ENCODE measurements around the gene TPSG1.

The TPSG1 gene

DNA sequence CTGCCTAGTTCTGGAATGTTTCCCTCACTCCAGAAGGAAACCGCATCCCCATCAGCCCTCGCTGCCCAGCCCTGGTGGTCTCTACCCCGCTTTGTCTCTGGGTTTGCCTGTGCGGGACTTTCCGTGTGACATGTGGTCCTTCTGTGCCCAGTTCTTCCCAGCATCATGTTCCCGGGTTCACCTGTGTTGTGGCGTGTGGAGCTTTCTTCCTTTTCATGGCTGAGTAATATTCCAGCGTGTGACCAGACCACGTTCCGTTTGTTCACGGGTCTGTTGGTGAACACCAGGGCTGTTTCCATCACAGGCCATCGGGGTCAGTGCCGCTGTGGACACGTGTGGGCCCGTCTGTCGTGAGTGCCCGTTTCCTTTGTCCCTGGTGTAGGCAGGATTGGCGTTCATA, 40.1 kb downstream of the TPSG1 start:
- H3K4me3 ChIP-seq (ENCODE audit: low read length) = no peak overlapping the region
- DNase-seq (ENCODE audit: low read depth, low spot score) = no peak

DNA sequence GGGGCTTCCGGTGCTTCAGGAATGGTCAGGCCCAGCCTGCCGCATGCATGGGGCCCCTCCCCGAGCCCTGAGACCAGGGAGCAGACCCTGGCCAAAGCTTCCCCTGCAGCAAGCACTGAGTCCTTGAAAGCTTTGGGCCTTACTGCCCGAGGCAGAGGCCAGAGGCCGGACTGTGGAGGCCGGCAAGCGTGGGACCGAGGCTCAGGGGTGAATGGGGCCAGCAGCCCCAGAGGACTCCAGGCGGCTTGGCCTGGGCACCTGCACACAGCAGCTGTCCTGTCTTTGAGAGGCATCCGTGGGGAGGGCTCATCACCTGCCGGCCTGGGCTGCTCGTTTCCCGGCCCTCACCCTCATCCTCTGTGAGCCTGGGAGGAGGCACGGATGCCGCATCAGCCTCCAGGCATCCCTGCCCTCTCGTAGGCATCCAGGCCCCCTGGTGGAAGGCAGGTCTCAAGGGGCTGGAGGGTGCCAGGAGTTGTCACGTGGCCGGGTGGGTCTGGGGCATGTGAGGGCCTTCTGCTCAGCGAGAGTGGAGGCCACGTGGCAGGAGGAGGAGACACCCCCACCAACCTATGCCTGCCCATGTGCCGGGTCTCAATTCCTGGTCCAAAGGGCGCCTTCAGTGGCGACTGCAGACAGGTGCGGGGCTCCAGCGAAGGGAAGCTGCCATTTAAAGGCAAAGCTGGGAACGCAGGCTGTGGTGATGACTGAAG, 40.8 kb downstream of the TPSG1 start:
- no peak overlapping the region for H3K4me3 ChIP-seq (ENCODE audit: low read length)
- no peak for DNase-seq (ENCODE audit: low read depth, low spot score)

DNA sequence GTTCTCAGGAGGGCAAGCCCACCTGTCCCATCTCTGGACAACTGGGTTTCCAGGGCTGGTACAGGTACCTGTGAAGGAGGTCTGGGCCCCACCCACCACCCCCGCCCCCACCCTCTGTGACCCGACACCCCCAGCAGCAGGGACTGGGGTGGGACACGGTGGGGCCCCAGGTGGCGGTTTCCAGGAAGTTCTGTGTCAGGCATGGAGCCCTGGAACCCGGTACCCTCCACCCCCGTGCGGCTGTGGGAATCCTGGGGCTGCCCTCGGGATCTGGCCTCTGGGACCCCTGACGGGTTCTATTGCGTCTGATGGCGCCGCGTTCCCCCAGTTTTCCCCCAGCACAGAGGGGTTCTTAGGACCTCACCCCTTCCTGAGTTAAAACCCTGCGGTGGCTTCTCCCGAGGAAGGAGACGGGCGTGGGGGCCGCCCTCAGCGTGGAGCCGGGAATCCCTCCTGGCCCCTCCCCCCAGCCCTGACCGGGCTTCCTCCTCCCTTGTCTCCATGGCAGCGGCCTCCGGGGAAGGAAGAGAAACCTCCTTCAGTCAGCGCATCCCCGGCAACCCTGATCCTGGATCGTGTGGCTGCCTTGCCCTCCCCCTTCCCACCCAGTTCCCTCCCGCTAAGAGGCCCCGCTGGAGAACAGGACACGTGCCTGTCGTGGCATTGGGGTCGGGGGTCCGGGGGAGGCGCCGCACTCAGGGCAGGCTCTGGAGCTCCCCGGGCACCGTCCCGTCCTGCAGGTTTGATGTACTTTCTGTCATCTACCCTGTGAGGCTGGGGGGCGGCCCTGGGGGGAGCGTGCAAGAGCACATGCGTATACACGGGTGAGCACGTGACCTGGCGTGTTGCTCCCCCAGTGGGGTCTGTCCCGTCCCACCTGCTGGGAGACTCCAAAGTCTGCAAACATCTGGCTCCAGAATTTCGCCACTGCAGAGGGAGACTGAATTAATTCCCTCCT, 41.8 kb downstream of the TPSG1 start:
- no peak for DNase-seq (ENCODE audit: low read depth, low spot score)
- no peak overlapping the region for H3K4me3 ChIP-seq (ENCODE audit: low read length)

DNA sequence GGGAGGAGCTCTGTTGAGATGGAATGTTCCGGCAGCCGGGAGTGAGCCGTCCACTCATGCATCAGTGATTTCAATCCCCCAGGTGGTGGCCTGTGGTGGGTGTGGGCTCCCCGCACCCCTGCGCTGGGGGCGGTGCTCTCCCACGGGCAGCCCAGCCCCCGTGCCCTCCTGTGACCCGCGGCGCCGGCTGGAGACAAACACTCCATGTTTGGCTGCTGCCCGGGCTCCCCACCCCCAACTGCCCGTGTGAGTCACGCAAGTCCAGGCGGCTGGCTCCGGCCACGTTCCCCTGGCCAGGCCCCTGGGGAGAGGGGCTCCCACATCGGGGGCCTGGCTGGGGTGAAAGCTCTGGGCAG, 42.8 kb downstream of the TPSG1 start:
- DNase-seq (ENCODE audit: low read depth, low spot score) = no peak
- no peak overlapping the region for H3K4me3 ChIP-seq (ENCODE audit: low read length)

DNA sequence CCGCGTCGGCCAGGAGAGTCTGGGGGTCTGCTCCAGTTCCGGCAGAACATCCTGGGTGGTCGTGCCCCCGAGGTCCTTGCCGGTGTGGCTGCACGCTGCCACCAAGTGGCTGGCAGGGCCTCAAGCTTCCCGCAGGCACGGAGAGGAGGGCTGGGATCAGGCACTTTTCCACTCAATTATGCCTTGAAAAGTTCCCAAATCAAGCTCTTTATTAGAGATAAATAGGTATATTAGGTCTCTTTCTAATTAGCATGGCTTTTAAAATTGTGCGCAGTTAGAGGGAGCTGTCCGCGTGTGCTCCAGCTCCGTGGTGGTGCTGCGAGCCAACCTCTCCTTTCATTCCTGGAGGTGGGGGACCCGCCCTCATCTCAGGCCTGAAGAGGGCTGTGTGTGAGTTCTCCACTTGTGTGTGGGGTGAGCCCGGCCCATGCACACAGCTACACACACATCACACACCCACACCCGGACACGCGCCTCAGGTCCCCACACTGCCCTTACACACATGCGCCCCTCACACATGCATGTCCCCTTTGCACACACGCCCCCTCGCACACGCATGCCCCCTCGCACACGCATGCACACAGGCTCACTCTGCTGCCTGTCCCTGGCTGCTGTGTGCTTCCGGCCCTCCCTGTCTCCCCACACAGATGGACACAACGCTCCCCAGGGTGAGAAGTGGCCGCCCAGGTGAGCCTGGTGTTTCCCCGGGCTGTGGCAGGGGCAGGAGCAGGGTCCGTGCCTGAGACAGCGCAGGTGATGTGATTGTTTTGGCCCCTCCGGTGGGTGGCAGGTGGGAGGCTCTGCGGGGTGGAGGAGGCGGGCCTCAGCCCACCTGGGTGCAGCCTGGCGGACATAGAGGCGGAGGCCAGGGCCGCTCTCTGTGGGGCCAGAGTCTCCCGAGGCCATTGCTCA, 43.4 kb downstream of the TPSG1 start:
- H3K4me3 ChIP-seq (ENCODE audit: low read length) = no peak overlapping the region
- DNase-seq (ENCODE audit: low read depth, low spot score) = no peak

DNA sequence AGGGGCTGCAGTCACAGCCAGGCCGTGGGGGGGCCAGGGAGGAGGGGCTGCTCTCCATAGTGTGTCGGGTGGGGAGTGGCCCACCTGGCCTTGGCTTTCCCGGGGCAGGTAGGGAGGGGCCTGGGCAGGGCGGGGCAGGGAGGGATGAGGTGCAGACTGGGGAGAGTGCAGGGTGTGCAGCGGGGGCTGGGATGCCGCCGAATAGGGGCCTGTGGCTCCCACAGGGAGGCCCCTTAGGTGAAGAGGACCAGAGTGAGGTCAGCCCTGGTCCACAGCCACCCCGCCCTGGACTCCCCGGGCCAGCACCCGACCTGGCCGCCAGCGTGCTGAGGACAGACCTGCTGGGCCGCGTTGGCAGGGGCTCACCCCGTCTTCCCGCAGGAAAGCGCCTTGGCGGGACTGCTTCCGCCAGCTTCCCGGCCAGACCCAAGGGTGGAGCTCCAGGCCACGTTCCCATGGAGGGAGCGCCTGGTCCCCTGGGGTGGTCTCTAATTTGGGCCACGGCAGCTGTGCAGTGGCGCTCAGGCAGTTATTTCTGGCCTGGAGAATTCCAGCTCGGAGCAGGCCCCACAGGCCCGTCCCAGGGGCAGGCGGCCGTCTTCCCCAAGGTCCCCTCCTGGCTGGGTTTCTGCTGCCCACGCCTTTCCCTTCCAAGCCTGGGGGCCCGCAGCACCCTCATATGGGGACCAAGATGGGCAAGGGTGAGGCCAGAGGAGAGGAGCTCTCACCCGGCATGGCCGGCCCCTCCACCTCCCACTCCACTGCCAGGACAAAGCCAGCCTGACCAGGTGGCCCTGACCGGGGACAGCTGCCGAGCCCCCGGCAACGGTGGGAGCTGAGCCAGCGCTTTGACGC, 44.3 kb downstream of the TPSG1 start:
- no peak for DNase-seq (ENCODE audit: low read depth, low spot score)
- no peak overlapping the region for H3K4me3 ChIP-seq (ENCODE audit: low read length)

DNA sequence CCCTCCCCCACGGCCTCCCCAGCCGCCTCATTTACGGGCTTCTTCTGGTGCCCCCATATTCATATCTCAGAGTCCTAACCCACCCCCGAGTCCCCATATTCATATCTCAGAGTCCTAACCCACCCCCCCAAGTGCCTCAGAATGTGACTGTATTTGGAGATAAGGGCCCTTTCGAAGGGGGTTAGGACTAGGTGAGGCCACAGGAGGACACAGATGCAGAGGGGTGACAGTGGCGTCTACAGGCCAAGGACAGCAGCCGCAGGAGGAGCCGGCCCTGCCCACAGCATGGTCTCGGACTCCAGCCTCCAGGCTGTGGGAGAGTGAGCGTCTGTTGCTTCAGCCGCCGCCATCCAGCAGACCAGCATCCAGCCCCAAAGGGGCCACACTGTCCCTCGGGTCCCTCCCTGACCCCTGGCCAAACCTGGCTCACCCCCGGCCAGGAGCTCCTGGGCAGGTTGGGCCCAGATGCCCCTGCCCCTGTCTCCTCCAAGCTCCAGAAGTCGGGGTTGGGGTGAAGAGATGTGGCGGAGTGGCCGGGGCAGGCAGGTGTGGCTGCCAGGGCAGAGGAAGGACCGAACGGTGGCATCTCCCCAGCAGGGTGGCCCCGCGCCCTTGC, 46.7 kb downstream of the TPSG1 start:
- DNase-seq (ENCODE audit: low read depth, low spot score) = no peak
- no peak overlapping the region for H3K4me3 ChIP-seq (ENCODE audit: low read length)

DNA sequence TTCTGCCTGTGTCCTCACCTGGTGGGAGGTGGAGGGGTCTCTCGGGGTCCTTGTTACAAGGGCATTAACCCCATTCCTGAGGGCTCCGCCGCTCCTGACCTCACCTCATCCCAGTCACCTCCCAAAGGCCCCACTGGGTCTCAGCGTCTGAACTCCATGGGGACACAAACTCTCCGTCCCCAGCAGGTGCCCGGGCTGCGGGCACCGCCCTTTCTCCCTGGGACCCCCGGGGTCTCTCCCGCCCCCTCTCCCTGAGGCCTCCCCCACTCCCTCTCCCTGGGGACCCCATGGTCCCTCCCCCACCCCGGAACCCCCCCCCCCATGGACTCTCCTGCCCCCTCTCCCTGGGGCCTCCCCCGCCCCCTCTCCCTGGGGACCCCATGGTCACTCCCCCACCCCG, 47.3 kb downstream of the TPSG1 start:
- H3K4me3 ChIP-seq (ENCODE audit: low read length) = no peak overlapping the region
- no peak for DNase-seq (ENCODE audit: low read depth, low spot score)

DNA sequence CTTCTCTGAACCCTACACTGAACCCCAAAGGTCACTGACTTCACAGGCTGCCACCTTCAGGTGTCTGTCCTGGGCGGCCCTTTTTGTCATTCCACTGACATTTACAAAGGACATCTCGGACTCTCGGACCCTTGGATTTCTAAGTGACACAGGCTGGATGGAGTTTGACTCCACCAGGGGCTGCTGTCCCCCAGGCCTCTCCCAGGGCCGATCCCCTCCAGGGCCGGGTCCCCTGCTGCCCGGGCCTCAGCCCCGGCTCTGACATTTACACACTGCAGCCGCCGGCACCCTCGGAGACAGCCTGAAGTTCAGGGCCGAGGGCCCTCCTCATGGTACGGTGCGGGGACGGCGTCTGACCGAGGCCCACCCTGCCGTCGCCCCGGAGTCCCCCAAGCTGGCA, 48.0 kb downstream of the TPSG1 start:
- no peak overlapping the region for H3K4me3 ChIP-seq (ENCODE audit: low read length)
- no peak for DNase-seq (ENCODE audit: low read depth, low spot score)

DNA sequence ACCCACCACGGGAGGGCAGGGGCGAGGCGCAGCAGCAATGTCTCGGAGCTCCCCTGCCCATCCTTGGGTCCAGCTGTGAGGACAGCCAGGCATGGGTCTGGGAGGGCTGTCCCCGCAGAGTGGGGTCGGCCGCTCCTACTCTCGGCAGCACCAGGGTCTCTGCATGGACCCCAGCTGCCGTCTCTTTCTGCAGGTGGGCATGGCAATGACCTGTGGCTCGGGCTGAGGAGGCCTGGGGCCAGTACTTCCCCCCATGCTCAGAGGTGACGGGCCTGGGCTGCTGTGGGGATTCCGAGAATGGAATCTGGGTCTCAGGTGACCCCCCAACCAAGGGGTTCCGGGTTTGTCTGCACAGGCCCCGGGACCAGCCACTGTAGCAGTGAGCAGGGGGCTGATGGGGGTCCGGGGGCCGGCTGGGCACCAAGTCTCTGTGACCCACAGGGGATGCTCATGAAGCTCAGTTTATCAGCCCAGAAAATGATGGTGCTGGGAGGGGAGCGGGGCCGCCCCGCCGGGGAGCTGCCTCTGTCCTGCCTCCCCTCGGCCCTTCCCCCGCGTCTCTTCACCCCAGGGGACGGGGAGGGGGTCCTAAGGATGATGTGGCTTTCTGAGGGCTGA, 48.7 kb downstream of the TPSG1 start:
- no peak overlapping the region for H3K4me3 ChIP-seq (ENCODE audit: low read length)
- DNase-seq (ENCODE audit: low read depth, low spot score) = no peak

DNA sequence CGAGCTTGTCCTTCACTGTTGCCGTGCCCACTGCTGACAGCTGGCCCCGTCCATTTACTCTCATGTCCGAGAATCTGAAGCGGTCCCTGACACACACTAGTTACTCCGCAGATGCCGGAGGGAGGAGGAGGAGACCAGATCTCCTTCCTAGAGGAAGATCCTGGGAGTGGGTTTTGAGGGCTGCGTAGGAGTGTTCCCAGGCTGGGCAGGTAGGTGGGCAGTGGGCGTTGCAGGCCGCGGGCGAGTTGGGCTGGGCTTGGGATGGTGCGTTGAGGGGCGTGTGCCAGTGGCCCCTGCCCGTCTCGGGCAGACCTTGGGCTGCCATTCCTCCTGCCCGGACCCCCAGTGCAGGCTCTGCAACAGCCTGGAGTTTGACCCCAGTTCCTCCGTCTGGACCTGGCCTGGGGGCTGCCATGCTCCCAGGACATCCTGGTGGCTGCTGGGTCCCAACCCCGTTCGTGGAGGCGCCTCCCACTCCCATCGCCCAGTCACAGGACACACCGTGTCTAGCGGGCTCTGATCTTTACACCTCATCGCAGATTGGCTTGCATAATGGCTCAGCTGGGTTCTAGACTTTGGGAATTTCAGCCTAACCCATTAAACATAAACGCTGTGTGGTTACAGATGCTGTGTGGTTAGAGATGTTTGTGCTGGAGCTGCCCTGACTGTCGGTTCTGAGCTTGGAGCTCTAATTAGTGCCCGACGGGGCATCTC, 49.3 kb downstream of the TPSG1 start:
- no peak for DNase-seq (ENCODE audit: low read depth, low spot score)

DNA sequence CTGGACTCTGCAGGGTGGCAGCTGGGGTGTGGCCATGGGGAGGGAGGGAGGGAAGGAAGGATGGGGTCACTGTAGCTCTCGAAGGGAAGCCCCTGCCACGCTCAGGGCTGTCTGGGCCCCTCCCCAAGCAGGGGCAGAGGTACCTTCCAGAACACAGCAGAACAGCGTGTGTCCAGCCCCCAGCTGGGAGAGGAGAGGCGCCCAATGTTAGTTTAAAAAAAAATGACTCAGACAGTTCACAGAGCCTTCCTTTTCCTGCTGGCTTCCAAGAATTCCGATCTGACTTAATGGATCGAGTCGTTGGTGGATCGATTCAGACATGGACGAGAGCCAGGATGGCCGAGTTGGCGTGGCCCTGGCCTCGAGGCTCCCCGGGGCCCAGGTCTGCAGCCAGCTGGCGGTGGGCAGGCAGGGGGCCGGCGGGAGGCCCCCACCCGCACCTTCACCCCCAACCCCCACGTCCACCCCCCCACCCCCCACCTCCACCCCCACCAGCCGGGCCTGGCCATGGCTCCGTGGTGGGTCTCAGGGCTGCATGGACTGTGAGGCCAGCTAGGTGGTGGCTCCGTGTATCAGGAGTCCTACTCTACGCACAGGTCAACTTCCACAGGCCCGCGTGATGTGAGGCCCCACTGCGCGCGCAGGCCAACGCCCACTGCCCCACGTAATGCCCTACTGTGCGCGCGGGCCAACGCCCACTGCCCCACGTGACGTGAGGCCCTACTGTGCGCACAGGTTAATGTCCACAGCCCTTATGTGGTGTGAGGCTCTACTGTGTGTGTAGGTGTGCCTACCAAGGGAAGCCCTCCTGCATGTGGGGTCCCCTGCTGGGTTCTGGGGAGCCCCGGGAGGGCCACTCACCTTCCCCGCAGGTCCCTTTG, 50.4 kb downstream of the TPSG1 start:
- no peak for DNase-seq (ENCODE audit: low read depth, low spot score)
- no peak overlapping the region for H3K4me3 ChIP-seq (ENCODE audit: low read length)

More for the DNA sequence above, 49.3 kb downstream of the TPSG1 start:
- no peak overlapping the region for H3K4me3 ChIP-seq (ENCODE audit: low read length)

DNA sequence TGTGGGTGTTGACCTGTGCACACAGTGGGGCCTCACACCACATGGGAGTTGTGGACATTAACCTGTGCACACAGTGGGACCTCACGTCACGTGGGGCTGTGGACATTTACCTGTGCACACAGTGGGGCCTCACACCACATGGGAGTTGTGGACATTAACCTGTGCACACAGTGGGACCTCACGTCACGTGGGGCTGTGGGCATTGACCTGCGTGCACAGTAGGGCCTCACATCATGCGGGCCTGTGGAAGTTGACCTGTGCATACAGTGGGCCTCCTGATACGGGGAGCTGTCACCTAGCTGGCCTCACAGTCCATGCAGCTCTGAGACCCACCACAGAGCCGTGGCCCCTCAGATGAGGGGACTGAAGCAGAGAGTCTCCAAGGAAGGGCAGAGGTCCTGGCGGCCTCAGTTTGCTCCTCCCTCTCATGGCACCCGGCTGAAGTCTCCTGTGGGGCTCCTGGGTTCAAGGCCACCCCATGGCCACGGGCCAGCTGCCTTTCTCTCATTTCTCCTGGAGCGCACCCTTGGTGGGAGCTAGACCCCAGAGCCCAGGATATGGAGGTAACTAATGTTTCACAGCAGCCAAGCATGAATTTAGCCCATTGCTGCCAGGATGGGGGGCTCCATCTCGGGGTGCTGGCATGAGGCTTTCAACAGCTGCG, 51.1 kb downstream of the TPSG1 start:
- no peak overlapping the region for H3K4me3 ChIP-seq (ENCODE audit: low read length)

DNA sequence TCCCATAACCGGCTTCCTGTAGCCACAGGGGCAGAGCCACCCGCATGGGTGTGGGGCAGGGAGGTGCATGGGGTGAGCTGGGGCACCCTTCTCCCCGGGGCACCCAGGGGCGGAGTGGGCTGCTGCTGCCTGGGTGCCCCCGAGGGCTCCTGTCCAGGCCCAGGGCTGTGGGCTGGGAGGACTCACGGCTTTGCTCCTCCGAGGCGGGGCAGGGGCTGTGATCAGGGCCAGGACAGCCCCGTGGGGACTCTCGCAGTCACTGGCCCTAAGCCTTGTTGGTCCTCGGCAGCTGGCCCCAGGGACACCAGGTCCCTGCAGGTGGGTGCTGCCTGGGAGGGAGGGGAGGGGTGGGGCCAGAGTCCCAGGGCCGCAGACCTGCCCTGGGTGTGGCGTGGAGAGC, 52.4 kb downstream of the TPSG1 start:
- no peak overlapping the region for H3K4me3 ChIP-seq (ENCODE audit: low read length)
- DNase-seq (ENCODE audit: low read depth, low spot score) = no peak

More for the DNA sequence above, 51.1 kb downstream of the TPSG1 start:
- no peak for DNase-seq (ENCODE audit: low read depth, low spot score)

DNA sequence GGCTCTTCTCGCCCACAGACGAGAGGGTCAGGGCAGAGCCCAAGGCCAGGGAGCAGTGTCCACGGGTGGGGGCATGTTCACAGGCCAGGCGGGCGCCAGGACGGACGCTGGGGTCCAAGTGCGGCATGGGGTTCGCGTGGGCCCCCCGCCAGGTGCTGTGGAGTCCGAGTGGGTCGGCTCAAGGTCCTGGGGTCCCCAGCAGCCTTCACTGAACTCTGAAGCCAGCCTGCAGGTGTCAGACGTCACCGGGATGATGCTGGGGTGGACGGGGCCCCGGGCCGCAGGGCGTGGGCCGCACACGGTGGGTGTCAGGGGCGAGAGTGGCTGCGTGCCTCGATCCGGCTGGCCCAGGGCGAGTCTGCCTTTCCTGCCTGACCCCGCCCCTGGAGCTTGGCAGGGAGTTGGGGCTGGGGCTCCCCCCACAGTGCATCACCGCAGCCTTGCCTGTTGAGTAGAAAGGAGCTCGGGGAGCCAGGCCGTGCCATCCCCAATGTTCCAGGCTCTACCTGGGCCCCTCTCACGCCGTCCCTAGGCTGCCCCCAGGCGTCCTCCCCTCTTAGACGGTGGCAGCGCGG, 53.1 kb downstream of the TPSG1 start:
- no peak for DNase-seq (ENCODE audit: low read depth, low spot score)

More for the DNA sequence above, 53.1 kb downstream of the TPSG1 start:
- H3K4me3 ChIP-seq (ENCODE audit: low read length) = no peak overlapping the region
